ENCODE data around the gene BEST1. TPM values are rescaled to one million over a fixed set of nuclear protein-coding genes. Genes with fewer than 3 reads are reported as not detected.

The BEST1 gene
- total and polyA plus RNA-seq, 2 of the 13 experiments (the other 11 are each of a cell fraction or from before 2014, with no cell fraction given): 0.09 to 0.65 TPM

GRCh38 chr11:61967924-61968757 lies 18.0 kb downstream of the BEST1 start (continued):
- TF ChIP-seq ZUFSP (CRISPR knock-in tag; IDR thresholded peaks at IDR 0.05; ENCODE audit: borderline replicate concordance): no peak
- no peak for TF ChIP-seq RFX5 (IDR thresholded peaks at IDR 0.05; ENCODE audit: low read depth, low read length)
- no peak for TF ChIP-seq MXD3 (CRISPR knock-in tag; IDR thresholded peaks at IDR 0.05)
- no peak for TF ChIP-seq NBN (conservative IDR thresholded peaks at IDR 0.05)
- TF ChIP-seq POLR2G (IDR thresholded peaks at IDR 0.05; ENCODE audit: low read depth, low read length): no peak
- TF ChIP-seq YEATS4 (CRISPR knock-in tag; IDR thresholded peaks at IDR 0.05; ENCODE audit: borderline replicate concordance): no peak; the same call in 1 of the 2 replicates
- no peak for TF ChIP-seq ZNF547 (CRISPR knock-in tag; IDR thresholded peaks at IDR 0.05)
- no peak for TF ChIP-seq ZNF225 (CRISPR knock-in tag; IDR thresholded peaks at IDR 0.05)
- TF ChIP-seq REPIN1 (CRISPR knock-in tag; IDR thresholded peaks at IDR 0.05; ENCODE audit: borderline replicate concordance, low read depth): 0 out of 2 replicates have a peak, but pooled peaks have one; percentile 14
- TF ChIP-seq SMAD9 (CRISPR knock-in tag; IDR thresholded peaks at IDR 0.05): no peak; the same call in 1 of the 2 replicates
- no peak for TF ChIP-seq MED1 (CRISPR knock-in tag; IDR thresholded peaks at IDR 0.05)
- TF ChIP-seq SP5 (CRISPR knock-in tag; IDR thresholded peaks at IDR 0.05; ENCODE audit: borderline replicate concordance, low read depth): no peak
- no peak for TF ChIP-seq MBD4 (IDR thresholded peaks at IDR 0.05; ENCODE audit: borderline replicate concordance, low read length)
- TF ChIP-seq TOPORS (CRISPR knock-in tag; IDR thresholded peaks at IDR 0.05): no peak
- no peak for TF ChIP-seq SMYD3 (CRISPR knock-in tag; IDR thresholded peaks at IDR 0.05)
- TF ChIP-seq MZF1 (CRISPR knock-in tag; IDR thresholded peaks at IDR 0.05; ENCODE audit: borderline replicate concordance): no peak
- TF ChIP-seq CERS6 (CRISPR knock-in tag; IDR thresholded peaks at IDR 0.05): no peak
- TF ChIP-seq TEAD2 (CRISPR knock-in tag; IDR thresholded peaks at IDR 0.05): no peak
- no peak for TF ChIP-seq RAD51 (IDR thresholded peaks at IDR 0.05; ENCODE audit: borderline replicate concordance)
- TF ChIP-seq ZNF720 (CRISPR knock-in tag; IDR thresholded peaks at IDR 0.05): no peak
- TF ChIP-seq KDM1A (CRISPR knock-in tag; IDR thresholded peaks at IDR 0.05): no peak
- TF ChIP-seq RBM39 (IDR thresholded peaks at IDR 0.05; ENCODE audit: low read depth, low read length, poor library complexity, severe bottlenecking): no peak
- TF ChIP-seq ZNF121 (CRISPR knock-in tag; IDR thresholded peaks at IDR 0.05): no peak
- TF ChIP-seq KAT2B (IDR thresholded peaks at IDR 0.05; ENCODE audit: borderline replicate concordance, low read depth, low read length): no peak
- 0 out of 2 replicates have a peak, but pooled peaks have one; percentile 41 for TF ChIP-seq ZNF333 (CRISPR knock-in tag; IDR thresholded peaks at IDR 0.05; ENCODE audit: borderline replicate concordance)
- no peak for TF ChIP-seq KLF15 (CRISPR knock-in tag; IDR thresholded peaks at IDR 0.05; ENCODE audit: borderline replicate concordance)
- TF ChIP-seq MTERF4 (CRISPR knock-in tag; IDR thresholded peaks at IDR 0.05): no peak
- TF ChIP-seq ZNF343 (CRISPR knock-in tag; IDR thresholded peaks at IDR 0.05): no peak
